NK-92 (cell line): ENCODE data around the gene PRR35.

ENCODE experiments used
- DNase-seq: peaks from one replicate; lab custom pipeline; 2025; ENCODE audit not compliant: unreplicated experiment; lab: John Stamatoyannopoulos, UW

PRR35 gene

DNA sequence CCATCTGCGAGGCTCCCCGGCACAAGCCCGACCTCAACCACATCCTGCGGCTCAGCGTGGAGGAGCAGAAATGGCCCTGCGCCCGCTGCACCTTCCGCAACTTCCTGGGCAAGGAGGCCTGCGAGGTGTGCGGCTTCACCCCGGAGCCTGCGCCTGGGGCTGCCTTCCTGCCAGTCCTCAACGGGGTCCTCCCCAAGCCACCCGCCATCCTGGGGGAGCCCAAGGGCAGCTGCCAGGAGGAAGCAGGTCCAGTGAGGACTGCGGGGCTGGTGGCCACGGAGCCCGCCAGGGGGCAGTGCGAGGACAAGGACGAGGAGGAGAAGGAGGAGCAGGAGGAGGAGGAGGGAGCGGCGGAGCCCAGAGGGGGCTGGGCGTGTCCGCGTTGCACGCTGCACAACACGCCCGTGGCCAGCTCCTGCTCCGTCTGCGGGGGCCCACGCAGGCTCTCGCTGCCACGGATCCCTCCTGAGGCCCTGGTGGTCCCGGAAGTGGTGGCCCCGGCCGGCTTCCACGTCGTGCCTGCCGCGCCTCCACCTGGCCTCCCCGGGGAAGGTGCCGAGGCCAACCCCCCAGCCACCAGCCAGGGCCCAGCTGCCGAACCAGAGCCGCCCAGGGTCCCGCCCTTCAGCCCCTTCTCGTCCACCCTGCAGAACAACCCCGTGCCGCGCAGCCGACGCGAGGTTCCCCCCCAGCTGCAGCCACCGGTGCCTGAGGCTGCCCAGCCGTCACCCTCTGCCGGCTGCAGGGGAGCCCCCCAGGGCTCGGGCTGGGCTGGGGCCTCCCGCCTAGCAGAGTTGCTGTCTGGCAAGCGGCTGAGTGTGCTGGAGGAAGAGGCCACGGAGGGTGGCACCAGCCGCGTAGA, 13.1 kb upstream of the PRR35 start:
- DNase-seq, result no peak

- no peak for DNase-seq
Measured at GRCh38 chr16:548586-548985, 11.6 kb upstream of the PRR35 start.

GRCh38 chr16:549544-550263, 10.5 kb upstream of the PRR35 start:
- no peak for DNase-seq

DNA sequence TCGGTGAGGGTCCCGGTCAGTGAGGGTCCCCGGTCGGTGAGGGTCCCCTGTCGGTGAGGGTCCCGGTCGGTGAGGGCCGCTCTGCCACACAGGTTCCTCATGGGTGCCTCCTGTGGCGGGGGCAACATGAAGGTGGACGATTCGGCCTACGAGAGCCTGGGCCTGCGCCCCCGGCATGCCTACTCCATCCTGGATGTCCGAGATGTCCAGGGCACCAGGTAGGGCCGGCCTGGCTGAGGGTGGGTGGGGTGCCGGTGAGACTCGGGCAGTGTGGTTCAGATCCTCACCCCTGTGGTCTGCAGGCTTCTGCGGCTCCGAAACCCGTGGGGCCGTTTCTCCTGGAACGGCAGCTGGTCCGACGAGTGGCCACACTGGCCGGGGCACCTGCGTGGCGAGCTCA, 9.0 kb upstream of the PRR35 start:
- DNase-seq, result no peak

DNA sequence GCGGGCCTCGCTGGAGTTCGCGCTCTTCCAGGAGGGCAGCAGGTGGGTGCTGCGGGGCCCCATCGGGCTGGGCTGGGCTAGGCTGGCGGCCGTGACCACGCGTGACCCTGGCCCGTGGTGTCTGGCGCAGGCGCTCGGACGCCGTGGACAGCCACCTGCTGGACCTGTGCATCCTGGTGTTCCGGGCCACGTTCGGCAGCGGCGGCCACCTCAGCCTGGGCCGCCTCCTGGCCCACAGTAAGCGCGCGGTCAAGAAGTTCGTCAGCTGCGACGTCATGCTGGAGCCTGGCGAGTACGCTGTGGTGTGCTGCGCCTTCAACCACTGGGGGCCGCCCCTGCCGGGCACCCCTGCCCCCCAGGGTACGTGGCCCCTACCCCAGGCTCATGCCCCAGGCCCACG, 8.0 kb upstream of the PRR35 start:
- DNase-seq, result no peak

- no peak for DNase-seq
Measured at GRCh38 chr16:553601-554296, 6.4 kb upstream of the PRR35 start.

DNA sequence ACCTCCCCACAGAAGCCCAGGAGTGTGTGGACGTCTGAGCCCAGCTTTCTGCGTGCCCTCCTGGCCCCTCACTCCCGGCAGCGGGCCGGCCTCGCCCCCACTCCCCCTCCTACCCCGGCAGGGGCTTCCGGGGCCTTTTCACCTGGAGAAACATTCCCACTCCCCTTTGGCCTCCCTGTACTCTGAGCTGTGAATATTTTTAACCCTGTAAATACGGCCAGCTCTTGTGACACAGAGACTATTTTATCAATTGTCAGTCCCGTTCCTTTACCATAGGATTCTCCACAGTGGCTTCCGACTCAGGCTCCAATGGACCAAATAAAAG, 5.9 kb upstream of the PRR35 start:
- DNase-seq, result no peak

DNA sequence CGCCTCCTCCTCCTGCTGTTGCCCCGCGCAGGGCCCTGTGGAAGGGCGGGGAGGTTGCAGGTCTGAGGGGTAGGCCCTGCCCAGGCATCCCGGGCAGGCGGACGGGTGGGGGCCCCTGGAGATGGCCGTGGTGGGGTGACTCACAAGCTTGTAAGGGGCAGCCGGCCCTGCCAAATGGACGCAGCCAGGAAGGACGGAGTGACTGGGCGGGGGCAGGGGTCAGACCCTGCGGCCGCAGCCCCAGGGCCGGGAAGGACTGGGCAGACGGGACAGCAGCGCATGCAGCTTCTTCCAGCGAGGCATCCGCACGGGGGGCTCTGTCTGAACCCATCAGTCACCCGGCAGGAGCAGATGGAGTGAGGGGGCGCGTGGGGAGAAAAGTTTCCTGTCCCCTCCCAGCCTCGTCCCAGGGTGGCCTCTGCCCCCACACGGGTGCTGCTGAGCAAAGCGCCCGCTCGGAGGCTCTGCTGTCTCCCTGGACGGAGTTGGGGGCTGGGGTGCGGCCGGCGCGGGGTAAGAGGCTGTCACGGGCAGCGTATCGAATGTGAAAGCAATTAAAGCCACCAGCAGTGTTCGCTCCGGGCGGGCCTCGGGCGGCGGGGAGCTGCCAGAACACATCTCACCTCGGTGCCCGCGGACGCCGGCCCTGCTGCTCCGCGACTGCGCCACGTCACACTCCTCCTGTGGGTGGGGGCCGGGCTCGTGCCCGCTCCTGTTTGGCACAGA, 5.4 kb upstream of the PRR35 start:
- DNase-seq, result no peak

- no peak for DNase-seq
Measured at GRCh38 chr16:555528-556473, 4.4 kb upstream of the PRR35 start.

- no peak for DNase-seq
Measured at GRCh38 chr16:556474-557173, 3.6 kb upstream of the PRR35 start.

DNA sequence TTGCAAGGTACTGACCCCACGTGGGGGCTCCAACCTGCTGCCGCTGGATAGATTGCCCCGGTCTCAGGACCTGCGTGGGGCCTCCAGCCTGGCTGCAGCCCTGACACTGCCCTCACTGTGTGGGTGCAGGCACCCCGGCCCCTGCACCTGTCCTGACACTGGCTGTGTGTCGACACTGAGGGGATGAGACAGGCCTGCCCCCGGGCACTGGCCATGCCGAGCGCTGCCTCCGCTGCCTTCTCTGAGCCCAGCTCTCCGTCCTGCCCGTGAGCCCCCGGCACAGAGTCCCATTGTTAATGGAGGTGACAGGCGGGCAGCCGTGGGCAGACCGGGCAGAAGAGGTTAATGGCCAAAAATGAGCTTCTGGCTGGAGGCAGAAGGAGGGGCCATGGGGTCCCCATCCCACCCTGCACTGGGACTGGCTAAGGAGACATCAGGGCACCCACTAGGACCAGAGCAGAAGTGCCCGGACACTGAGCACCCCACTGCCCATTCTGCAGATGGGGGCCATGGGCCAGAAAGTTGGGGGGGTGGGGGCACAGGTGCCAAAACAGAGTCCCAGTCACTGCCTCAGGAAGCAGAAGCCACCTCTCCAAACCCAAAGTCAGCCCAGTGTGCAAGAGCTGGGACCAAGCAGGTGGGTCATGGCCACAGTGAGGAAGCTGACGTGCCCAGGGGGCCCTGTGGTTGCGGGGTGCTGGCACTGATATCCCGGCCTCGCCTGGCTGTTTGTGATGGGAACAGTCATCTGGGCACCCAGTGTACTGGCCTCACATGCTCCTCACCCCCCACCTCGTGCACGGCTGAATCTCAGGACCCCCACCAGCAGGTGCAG, 2.5 kb upstream of the PRR35 start:
- no peak for DNase-seq

DNA sequence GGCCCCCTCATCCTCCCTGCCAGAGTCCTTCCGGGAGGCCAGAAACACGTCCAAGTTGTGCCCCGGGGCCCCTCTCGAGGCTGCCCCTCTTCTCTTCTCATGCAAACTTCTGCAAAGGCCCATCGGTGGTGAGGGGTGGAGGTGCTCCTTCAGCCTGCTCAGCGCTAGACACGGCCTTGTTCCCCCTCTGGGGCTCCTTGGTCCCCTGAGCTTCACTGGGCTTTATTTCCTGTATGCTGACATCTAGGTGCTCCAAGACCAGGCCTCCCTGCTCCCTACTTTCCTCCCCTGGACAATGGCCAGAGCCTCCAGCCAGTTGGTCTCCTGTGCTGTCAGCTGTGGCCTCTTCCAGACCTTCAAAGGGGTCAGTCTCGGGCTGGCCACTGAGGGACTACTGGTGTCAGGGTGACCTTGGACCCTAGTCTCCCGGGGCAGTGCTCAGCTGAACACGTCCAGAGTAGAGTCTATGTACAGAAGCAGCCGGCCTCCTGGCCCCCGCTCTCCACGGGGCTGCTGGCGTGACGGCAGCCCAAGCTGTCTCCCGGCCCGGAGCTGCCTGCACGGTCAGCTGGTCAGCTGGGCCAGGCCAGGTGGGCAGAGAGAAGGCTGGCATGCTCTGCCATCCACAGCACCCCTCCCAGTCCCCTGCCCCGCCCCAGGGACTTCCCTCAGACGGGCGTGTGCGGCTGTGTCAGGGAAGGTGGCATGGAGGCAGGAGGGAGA, 1.7 kb upstream of the PRR35 start:
- DNase-seq, result no peak

GRCh38 chr16:559021-559380, 1.2 kb upstream of the PRR35 start:
- no peak for DNase-seq

DNA sequence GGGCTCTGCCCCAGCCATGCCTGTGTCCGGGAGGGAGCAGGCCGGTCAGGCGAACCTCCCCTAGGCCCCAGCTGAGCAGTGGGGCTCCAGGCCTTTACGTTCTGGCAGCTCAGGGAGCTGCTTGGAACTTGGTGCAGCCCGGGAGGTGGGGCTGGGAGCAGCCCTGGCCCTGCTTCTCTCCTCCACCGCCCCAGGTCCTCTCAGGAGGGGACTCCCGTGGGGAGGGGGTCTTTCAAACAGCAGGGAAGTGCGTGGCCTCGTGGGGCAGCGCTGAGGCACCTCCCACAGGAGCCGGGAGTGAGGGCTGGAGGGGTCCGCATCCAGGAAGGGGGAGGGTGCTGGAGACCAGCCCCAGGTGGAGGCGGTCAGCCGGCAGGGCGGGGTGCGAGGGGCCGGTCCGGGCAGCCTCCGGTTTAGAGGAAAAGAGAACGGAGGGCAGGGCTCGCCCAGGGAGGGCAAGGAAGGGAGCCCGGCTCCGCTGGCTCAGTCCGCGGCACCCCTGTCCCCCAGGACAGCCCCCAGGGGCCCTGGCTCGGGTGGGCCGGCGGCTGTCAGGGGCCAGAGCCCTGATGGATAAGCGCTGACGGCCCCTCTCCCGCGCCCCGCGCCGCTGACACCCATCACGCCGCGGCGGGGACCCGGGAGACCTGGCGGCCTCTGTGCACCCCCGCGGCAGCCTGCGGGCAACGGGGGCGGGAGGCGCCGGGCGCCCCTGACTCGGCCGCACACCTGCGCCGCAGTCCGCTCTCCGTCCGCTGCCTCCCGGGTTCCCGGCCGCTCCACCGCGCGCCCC, 587 bp upstream of the PRR35 start:
- DNase-seq, result no peak

DNA sequence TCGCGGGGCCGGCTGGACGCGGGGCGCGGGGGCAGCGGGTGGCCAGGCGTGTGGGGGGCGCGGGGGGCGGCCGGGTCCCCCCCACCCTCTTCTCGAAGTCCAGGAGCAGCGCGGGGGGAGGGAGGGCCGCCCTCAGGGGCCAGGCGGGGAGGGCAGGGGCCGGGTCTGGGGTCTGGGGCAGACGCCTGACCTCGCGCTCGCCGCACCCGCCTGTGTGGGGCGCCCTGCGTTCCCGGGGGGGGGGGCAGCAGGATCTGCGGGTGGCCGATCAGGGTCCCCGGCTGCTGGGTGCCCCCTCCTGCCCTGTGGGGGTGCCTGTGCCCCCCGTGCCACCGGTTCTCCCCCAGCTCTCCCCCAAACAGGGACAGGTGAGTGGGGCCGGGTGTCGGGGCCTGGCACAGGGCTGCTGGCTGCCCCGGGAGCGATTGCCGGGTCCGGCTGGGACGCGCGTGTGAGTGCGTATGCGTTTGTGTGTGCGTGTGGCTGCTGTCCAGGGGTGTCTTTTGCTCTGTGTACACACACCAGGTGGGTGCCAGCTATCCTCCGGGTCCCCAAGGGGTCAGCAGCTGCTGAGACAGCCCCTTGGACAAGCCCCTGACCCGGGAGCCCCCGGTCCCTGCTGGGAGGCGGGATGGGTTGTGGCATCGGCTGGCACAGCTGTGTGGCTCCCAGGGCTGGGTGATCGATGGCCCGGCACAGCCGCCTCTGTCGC, 663 bp downstream of the PRR35 start:
- no peak for DNase-seq

DNA sequence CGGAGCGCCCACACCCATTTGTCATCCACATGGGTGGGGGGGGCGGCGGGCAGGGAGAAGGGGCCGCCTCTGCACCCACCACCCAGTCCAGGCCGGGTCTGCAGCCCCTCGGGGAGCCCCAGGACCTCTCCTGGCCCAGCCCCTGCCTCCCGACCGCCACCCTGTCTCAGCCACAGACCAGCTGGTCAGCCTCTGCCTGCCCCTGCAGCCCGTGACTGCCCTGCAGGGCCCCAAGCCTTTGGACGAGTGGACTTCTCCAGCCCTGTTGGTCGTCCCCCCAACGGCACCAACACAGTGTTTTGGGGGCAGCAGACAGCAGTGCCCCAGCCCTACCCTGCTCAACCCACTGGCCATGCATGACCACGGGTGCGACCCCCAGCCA, 1.2 kb downstream of the PRR35 start:
- DNase-seq, result no peak
